WTC11 (cell line): ENCODE results near the gene NPAS3. TPM values are rescaled to one million over a fixed set of nuclear protein-coding genes. Genes with fewer than 3 reads are reported as not detected.

Source experiments
- ATAC-seq: fragments of 200-7000 bp; cut with Tn5 transposase; 2 replicates; pipeline ENCODE4 v1.10.0; 2021; ENCODE audit warnings: mild to moderate bottlenecking, moderate library complexity
- CTCF ChIA-PET: fragments of 300-600 bp; sonication (Branson Sonifier 250); formaldehyde crosslinking; loops from one replicate; lab custom pipeline; 2021; ENCODE audit warnings: antibody characterized with exemption; lab: Charles Lee
- POLR2A ChIA-PET: fragments of 350-600 bp; sonication (Branson Sonifier 250); formaldehyde crosslinking; loops from one replicate; lab custom pipeline; 2021; ENCODE audit warnings: antibody characterized with exemption; lab: Charles Lee
- DNase-seq: peaks from one replicate; pipeline ENCODE4 v3.0.0; 2021; ENCODE audit warnings: low spot score
- H3K27ac Mint-ChIP-seq: 2 replicates; pipeline ENCODE4 v1.8.0; 2021; ENCODE audit warnings: mixed read lengths
- H3K27me3 Mint-ChIP-seq: 2 replicates; pipeline ENCODE4 v1.8.0; 2021; ENCODE audit warnings: low read depth, mild to moderate bottlenecking, moderate library complexity, mixed read lengths
- H3K36me3 Mint-ChIP-seq: 2 replicates; pipeline ENCODE4 v1.8.0; 2021; ENCODE audit warnings: mixed read lengths
- H3K4me1 Mint-ChIP-seq: 2 replicates; pipeline ENCODE4 v1.8.0; 2022; ENCODE audit warnings: mixed read lengths
- H3K4me3 Mint-ChIP-seq: 2 replicates; pipeline ENCODE4 v1.8.0; 2021; ENCODE audit warnings: mild to moderate bottlenecking, moderate library complexity, mixed read lengths
- H3K9me3 Mint-ChIP-seq: 2 replicates; pipeline ENCODE4 v1.8.0; 2021; ENCODE audit warnings: mixed read lengths
- AR ChIP-seq: fragments of 250-450 bp; sonication (Bioruptor Pico); IDR thresholded peaks from 2 replicates; pipeline ENCODE4 v1.9.0; 2021; ENCODE audit warnings: mild to moderate bottlenecking
- ARID4B ChIP-seq: sonication (generic); formaldehyde crosslinking; IDR thresholded peaks from 2 replicates; pipeline ENCODE4 v1.8.0; 2023; ENCODE audit warnings: missing genetic modification reagents, mild to moderate bottlenecking, borderline replicate concordance
- ATF3 ChIP-seq: sonication (generic); formaldehyde crosslinking; conservative IDR thresholded peaks from 2 replicates; pipeline ENCODE4 v1.8.1; 2022; ENCODE audit warnings: mild to moderate bottlenecking, missing genetic modification reagents
- CREB1 ChIP-seq: sonication (generic); formaldehyde crosslinking; IDR thresholded peaks from 2 replicates; pipeline ENCODE4 v1.8.0; 2023; ENCODE audit warnings: mild to moderate bottlenecking, missing genetic modification reagents
- E2F4 ChIP-seq: sonication (generic); formaldehyde crosslinking; IDR thresholded peaks from 2 replicates; pipeline ENCODE4 v1.8.1; 2022; ENCODE audit warnings: low read depth, mild to moderate bottlenecking, moderate library complexity, missing genetic modification reagents, borderline replicate concordance
- IRF1 ChIP-seq: sonication (generic); formaldehyde crosslinking; IDR thresholded peaks from 2 replicates; pipeline ENCODE4 v1.8.0; 2023; ENCODE audit warnings: missing genetic modification reagents
- MYBL2 ChIP-seq: sonication (generic); formaldehyde crosslinking; IDR thresholded peaks from 2 replicates; pipeline ENCODE4 v1.8.1; 2023; ENCODE audit warnings: mild to moderate bottlenecking, moderate library complexity, missing genetic modification reagents
- NR3C1 ChIP-seq: sonication (generic); formaldehyde crosslinking; conservative IDR thresholded peaks from 2 replicates; pipeline ENCODE4 v1.8.1; 2023; ENCODE audit warnings: low read depth, mild to moderate bottlenecking, missing genetic modification reagents
- PRDM15 ChIP-seq: sonication (generic); formaldehyde crosslinking; IDR thresholded peaks from 2 replicates; pipeline ENCODE4 v1.8.0; 2022; ENCODE audit warnings: missing genetic modification reagents
- SMAD4 ChIP-seq: sonication (generic); formaldehyde crosslinking; IDR thresholded peaks from 2 replicates; pipeline ENCODE4 v1.8.0; 2022; ENCODE audit warnings: mild to moderate bottlenecking, missing genetic modification reagents
- SP1 ChIP-seq: sonication (generic); formaldehyde crosslinking; conservative IDR thresholded peaks from 2 replicates; pipeline ENCODE4 v1.8.1; 2022; ENCODE audit warnings: missing genetic modification reagents
- STAT6 ChIP-seq: sonication (generic); formaldehyde crosslinking; conservative IDR thresholded peaks from 2 replicates; pipeline ENCODE4 v1.8.1; 2023; ENCODE audit warnings: mild to moderate bottlenecking, low read depth, missing genetic modification reagents, moderate library complexity
- ZNF281 ChIP-seq: sonication (generic); formaldehyde crosslinking; IDR thresholded peaks from 2 replicates; pipeline ENCODE4 v1.8.0; 2023; ENCODE audit warnings: mild to moderate bottlenecking, missing genetic modification reagents
- ZNF317 ChIP-seq: sonication (generic); formaldehyde crosslinking; IDR thresholded peaks from 2 replicates; pipeline ENCODE4 v1.8.1; 2023; ENCODE audit warnings: low read depth, mild to moderate bottlenecking, moderate library complexity, missing genetic modification reagents, borderline replicate concordance
- total RNA-seq: library from RNA; stranded (reverse); gene quantifications from 3 replicates; pipeline ENCODE4 v1.2.3, GENCODE V29; 2021

The NPAS3 gene
- total RNA-seq, 1 experiment from 2014 or later = 3.2 TPM

GRCh38 chr14:33587791-33588190 lies 649.1 kb downstream of the NPAS3 start (continued):
- TF ChIP-seq PRDM15 (CRISPR knock-in tag) (no peak), E2F4 (CRISPR knock-in tag) (no peak), STAT6 (CRISPR knock-in tag) (no peak)

- Mint-ChIP-seq H3K27ac (no peak overlapping the region), H3K9me3 (no peaks in the 10 kb centered on the region), H3K4me1 (peaks cover 30% of the 10 kb centered on the region), H3K27me3 (peaks cover 3% of the 10 kb centered on the region), H3K36me3 (no peaks in the 10 kb centered on the region), H3K4me3 (no peak overlapping the region)
- ATAC-seq (no peak), DNase-seq (no peak)
- POLR2A ChIA-PET = no interaction called here
- CTCF ChIA-PET = no interaction called here
- TF ChIP-seq IRF1 (no peak), ARID4B (CRISPR knock-in tag) (no peak), SMAD4 (no peak), ZNF281 (CRISPR knock-in tag) (no peak), SP1 (CRISPR knock-in tag) (no peak), MYBL2 (no peak), NR3C1 (CRISPR knock-in tag) (no peak), ZNF317 (CRISPR knock-in tag) (no peak), CREB1 (no peak), ATF3 (no peak), AR (CRISPR knock-in tag) (no peak)
These were observed 650.1 kb downstream of the NPAS3 start for GRCh38 chr14:33588771-33589170.
